ENCODE measurements around the gene HP.
"Not testable (repeated sequence)": the region's sequence is repeated elsewhere in the genome, so short reads cannot be mapped to it uniquely, and the experiment has no call there.

Gene HP

DNA sequence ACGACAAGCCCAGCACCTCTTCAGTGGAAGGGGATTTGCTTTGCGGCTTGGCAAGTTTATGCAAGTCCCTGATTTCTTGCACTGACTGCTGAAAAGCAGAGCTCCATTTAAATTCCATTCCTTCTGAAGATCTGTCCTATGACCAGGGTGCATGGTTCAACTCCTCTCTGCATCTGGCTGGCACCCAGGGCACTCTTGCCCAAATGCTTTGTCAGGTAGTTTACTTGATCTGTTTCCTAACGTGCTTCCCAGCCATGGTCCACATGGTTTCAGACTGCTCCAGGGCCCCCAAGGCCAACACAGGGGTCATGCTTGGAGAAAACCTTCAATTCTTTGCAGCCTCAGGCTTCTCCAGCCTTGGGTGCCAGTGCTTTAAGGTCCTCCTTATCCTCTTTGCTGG lies 11.2 kb upstream of the HP start:
- no peak overlapping the region for H2AFZ ChIP-seq (ENCODE audit: low read length, unreplicated experiment)
- no peak overlapping the region for H3K4me3 ChIP-seq (ENCODE audit: low read depth, low read length)

DNA sequence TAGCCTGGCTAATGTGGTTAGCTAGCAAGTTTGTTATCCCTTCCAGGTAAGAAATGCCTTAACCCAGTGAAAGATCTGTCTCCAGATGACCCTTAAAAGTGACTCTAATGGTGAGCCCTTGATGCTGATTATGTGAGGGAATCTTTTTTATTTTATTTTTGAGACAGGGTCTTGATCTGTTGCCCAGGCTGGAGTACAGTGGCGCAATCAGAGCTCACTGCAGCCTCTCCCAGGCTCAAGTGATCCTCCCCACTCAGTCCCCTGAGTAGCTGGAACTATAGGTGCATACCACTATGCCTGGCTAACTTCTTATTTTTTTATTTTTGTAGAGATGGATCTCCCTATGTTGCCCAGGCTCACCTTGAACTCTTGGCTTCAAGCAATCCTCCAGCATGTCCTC lies 10.8 kb upstream of the HP start:
- H2AFZ ChIP-seq (ENCODE audit: low read length, unreplicated experiment) = no peak overlapping the region
- no peaks in the 10 kb centered on the region for H3K79me2 ChIP-seq (ENCODE audit: control insufficient read depth, insufficient read depth, low read length, unreplicated experiment)
- H3K4me1 ChIP-seq (ENCODE audit: control insufficient read depth, insufficient read depth, low read length, unreplicated experiment) = no peaks in the 10 kb centered on the region
- no peak overlapping the region for H3K4me3 ChIP-seq (ENCODE audit: low read depth, low read length)
- H3K27ac ChIP-seq (ENCODE audit: low read depth, low read length) = no peak overlapping the region
- H3K36me3 ChIP-seq (ENCODE audit: insufficient read depth, low read length) = no peaks in the 10 kb centered on the region
- H3K27me3 ChIP-seq (ENCODE audit: insufficient read depth, low read length) = peaks cover 3% of the 10 kb centered on the region; the same call in 1 of the 2 replicates

More for the DNA sequence above, 11.2 kb upstream of the HP start:
- no peak overlapping the region for H3K27ac ChIP-seq (ENCODE audit: low read depth, low read length)
- H3K79me2 ChIP-seq (ENCODE audit: control insufficient read depth, insufficient read depth, low read length, unreplicated experiment) = no peaks in the 10 kb centered on the region
- H3K36me3 ChIP-seq (ENCODE audit: insufficient read depth, low read length) = no peaks in the 10 kb centered on the region
- peaks cover 3% of the 10 kb centered on the region; the same call in 1 of the 2 replicates for H3K27me3 ChIP-seq (ENCODE audit: insufficient read depth, low read length)
- H3K4me1 ChIP-seq (ENCODE audit: control insufficient read depth, insufficient read depth, low read length, unreplicated experiment) = no peaks in the 10 kb centered on the region

DNA sequence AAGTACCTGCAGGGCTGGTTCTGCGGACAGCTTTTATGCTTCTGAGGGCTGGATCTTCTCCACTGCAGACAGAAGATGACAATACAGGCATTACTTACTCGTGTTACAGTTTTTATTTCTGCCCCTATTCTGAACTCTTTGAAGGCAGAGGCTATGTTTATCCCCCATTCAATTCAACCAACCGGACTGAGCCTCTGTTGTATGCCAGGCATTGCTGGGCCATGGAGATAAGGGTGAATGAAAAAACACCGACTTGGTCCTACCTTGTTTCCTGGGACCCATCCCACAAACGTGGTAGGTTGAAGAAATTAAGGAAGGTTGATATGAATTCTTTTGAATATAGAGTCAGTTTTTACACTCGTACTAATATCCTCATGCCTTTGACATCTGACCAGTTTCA lies 10.0 kb upstream of the HP start:
- Histone ChIP-seq H3K27me3 (ENCODE audit: insufficient read depth, low read length) (peaks cover 6% of the 10 kb centered on the region; the same call in 1 of the 2 replicates), H3K4me3 (ENCODE audit: low read depth, low read length) (no peak overlapping the region), H3K4me1 (ENCODE audit: control insufficient read depth, insufficient read depth, low read length, unreplicated experiment) (no peaks in the 10 kb centered on the region), H3K36me3 (ENCODE audit: insufficient read depth, low read length) (no peaks in the 10 kb centered on the region), H2AFZ (ENCODE audit: low read length, unreplicated experiment) (no peak overlapping the region), H3K79me2 (ENCODE audit: control insufficient read depth, insufficient read depth, low read length, unreplicated experiment) (no peaks in the 10 kb centered on the region), H3K27ac (ENCODE audit: low read depth, low read length) (no peak overlapping the region)

DNA sequence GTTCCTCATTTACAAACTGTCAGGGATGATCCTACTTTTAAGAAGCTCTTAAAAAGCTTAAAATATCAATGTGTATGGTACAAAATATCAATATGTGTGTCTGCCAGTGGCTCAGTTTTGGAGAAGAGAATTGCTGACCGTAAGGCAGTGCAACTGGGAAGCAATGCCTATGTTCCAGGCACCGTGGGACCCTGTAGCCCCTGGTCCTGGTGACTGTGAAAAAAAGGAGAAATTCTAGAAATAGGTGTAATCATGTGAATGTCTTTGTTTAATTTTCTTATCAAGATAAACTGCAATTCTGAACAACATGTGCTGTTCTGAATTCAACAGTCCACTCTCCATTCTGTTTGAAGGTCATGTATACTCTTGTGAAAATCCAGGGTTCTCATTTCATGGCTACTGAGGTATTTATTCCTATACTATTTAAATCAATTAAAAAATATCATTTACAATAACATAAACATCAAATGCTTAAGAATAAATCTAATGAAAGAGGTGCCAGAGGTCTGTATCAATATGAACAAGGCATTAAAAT lies 9.4 kb upstream of the HP start:
- H3K27ac ChIP-seq (ENCODE audit: low read depth, low read length) = no peak overlapping the region
- no peaks in the 10 kb centered on the region for H3K79me2 ChIP-seq (ENCODE audit: control insufficient read depth, insufficient read depth, low read length, unreplicated experiment)
- no peaks in the 10 kb centered on the region for H3K36me3 ChIP-seq (ENCODE audit: insufficient read depth, low read length)
- H3K4me3 ChIP-seq (ENCODE audit: low read depth, low read length) = no peak overlapping the region
- H2AFZ ChIP-seq (ENCODE audit: low read length, unreplicated experiment) = no peak overlapping the region
- peaks cover 6% of the 10 kb centered on the region; the same call in 1 of the 2 replicates for H3K27me3 ChIP-seq (ENCODE audit: insufficient read depth, low read length)
- H3K4me1 ChIP-seq (ENCODE audit: control insufficient read depth, insufficient read depth, low read length, unreplicated experiment) = no peaks in the 10 kb centered on the region

DNA sequence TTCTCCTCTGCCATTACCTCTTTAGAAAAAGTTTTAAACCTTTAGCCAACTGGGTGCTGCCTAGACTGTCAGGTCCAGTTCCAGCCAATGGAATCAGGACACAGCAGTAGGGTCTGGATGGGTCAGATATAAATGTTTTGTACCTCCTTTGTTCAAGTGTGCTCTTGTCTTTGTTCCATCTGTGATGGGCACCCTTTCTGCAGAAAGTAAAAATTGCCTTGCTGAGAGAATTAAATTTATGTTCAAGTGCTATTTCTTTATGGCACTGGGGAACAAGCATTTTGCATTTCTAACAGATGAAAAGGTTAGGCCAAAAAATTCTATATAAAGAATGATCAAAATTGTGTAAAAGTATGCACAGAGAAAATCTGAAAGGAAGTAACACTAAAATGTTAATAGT lies 5.2 kb upstream of the HP start:
- Histone ChIP-seq H3K27ac (ENCODE audit: low read depth, low read length) (no peak overlapping the region), H3K36me3 (ENCODE audit: insufficient read depth, low read length) (no peaks in the 10 kb centered on the region), H3K4me1 (ENCODE audit: control insufficient read depth, insufficient read depth, low read length, unreplicated experiment) (no peaks in the 10 kb centered on the region), H3K4me3 (ENCODE audit: low read depth, low read length) (no peak overlapping the region), H3K27me3 (ENCODE audit: insufficient read depth, low read length) (peaks cover 30% of the 10 kb centered on the region; the same call in 1 of the 2 replicates), H3K79me2 (ENCODE audit: control insufficient read depth, insufficient read depth, low read length, unreplicated experiment) (no peaks in the 10 kb centered on the region), H2AFZ (ENCODE audit: low read length, unreplicated experiment) (no peak overlapping the region)

DNA sequence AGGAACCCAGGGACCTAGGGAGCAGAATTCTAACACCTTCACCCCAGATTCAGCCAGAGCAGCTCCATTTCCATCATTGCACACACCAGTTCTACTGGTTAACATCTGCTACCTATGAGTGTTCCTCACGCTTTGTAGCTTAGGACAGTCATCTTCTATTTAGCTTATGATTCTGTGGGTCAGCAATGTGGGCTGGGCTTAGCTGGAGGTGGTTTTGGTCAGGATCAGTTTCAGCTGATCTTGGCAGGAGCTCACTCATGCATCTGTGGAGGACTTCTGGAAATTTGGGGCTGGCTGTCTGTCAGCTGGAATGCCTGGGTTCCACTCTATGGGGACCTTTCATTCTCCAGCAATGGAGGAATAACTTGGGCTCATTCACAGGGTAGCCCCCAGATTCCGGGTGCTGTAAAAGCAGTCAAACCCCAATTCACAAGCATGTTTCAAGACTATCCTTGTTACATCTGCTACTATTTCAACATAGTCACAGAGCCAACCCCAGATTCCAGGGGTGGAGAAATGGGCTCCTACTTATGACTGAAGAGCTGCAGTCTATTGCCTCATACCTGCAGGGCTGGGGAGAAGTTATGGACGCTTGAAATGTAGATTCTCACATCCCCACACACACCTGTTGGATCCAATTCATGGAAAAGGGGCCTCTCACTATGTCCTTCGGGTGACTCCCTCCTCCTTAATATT lies 3.4 kb upstream of the HP start:
- no peaks in the 10 kb centered on the region for H3K4me1 ChIP-seq (ENCODE audit: control insufficient read depth, insufficient read depth, low read length, unreplicated experiment)
- H3K27ac ChIP-seq (ENCODE audit: low read depth, low read length) = no peak overlapping the region
- H2AFZ ChIP-seq (ENCODE audit: low read length, unreplicated experiment) = no peak overlapping the region
- H3K36me3 ChIP-seq (ENCODE audit: insufficient read depth, low read length) = no peaks in the 10 kb centered on the region
- H3K4me3 ChIP-seq (ENCODE audit: low read depth, low read length) = no peak overlapping the region
- peaks cover 31% of the 10 kb centered on the region; the same call in 1 of the 2 replicates for H3K27me3 ChIP-seq (ENCODE audit: insufficient read depth, low read length)
- H3K79me2 ChIP-seq (ENCODE audit: control insufficient read depth, insufficient read depth, low read length, unreplicated experiment) = no peaks in the 10 kb centered on the region

DNA sequence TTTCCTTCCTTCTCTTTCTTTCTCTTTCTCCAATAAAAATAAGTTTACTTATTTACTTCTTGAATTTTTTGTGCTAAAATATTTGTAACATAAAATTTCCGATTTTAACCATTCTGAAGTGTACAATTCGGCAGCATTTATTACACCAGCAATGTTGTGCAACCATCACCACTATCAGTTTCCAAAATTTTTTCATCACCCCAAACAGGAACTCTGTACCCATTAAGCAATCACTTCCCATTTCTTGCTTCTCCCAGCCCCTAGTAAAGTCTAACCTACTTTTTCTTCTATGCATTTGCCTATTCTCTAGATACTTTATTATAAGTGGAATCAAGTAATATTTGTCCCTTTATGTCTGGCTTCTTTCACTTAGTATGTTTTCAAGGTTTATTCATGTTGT lies 2.5 kb upstream of the HP start:
- no peaks in the 10 kb centered on the region for H3K79me2 ChIP-seq (ENCODE audit: control insufficient read depth, insufficient read depth, low read length, unreplicated experiment)
- no peaks in the 10 kb centered on the region for H3K36me3 ChIP-seq (ENCODE audit: insufficient read depth, low read length)
- H3K27me3 ChIP-seq (ENCODE audit: insufficient read depth, low read length) = peaks cover 31% of the 10 kb centered on the region; the same call in 1 of the 2 replicates
- no peak overlapping the region for H2AFZ ChIP-seq (ENCODE audit: low read length, unreplicated experiment)
- H3K4me3 ChIP-seq (ENCODE audit: low read depth, low read length) = no peak overlapping the region
- no peaks in the 10 kb centered on the region for H3K4me1 ChIP-seq (ENCODE audit: control insufficient read depth, insufficient read depth, low read length, unreplicated experiment)
- no peak overlapping the region for H3K27ac ChIP-seq (ENCODE audit: low read depth, low read length)

DNA sequence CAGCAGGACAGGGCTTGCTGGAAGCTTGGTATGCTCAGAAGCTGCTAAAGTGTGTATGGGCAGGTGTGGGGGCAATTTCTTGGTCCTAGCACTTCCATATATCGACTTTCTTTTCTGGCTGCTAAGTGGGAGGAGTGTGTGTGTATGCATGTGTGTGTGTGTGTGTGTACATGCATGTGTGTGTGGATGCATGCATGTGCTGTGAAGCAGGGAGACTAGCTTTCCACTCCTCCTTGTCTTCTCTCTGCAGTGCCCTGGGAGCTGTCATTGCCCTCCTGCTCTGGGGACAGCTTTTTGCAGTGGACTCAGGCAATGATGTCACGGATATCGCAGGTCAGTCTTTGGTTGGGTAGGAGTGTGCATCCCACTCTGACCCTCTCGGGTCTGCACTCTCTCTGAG lies 1.6 kb downstream of the HP start:
- no peaks in the 10 kb centered on the region for H3K36me3 ChIP-seq (ENCODE audit: insufficient read depth, low read length)
- H3K27ac ChIP-seq (ENCODE audit: low read depth, low read length) = no peak overlapping the region
- no peaks in the 10 kb centered on the region for H3K79me2 ChIP-seq (ENCODE audit: control insufficient read depth, insufficient read depth, low read length, unreplicated experiment)
- H3K4me1 ChIP-seq (ENCODE audit: control insufficient read depth, insufficient read depth, low read length, unreplicated experiment) = no peaks in the 10 kb centered on the region
- no peak overlapping the region for H2AFZ ChIP-seq (ENCODE audit: low read length, unreplicated experiment)
- H3K4me3 ChIP-seq (ENCODE audit: low read depth, low read length) = no peak overlapping the region
- H3K27me3 ChIP-seq (ENCODE audit: insufficient read depth, low read length) = peaks cover 22% of the 10 kb centered on the region

DNA sequence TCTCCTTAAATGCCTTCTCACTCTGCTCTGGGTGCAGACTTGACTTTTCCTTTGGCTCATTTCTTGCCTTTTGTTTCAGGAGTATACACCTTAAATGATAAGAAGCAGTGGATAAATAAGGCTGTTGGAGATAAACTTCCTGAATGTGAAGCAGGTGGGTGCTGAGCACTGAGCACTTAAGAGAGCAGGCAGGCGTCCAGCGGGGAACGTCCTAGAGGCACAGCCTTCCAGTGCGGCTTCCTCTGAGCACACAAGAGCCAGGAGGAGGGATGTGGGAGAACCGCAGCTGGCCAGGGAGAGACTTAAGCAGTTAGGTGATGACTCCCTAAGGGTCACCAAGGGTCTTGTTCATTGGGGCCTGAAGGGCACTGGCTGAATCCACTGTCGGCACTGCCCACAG lies 3.0 kb downstream of the HP start:
- not testable (repeated sequence) for H3K4me1 ChIP-seq (ENCODE audit: control insufficient read depth, insufficient read depth, low read length, unreplicated experiment); H3K36me3 ChIP-seq (ENCODE audit: insufficient read depth, low read length); H3K79me2 ChIP-seq (ENCODE audit: control insufficient read depth, insufficient read depth, low read length, unreplicated experiment); H3K4me3 ChIP-seq (ENCODE audit: low read depth, low read length); H2AFZ ChIP-seq (ENCODE audit: low read length, unreplicated experiment); H3K27ac ChIP-seq (ENCODE audit: low read depth, low read length)
- peaks cover 19% of the 10 kb centered on the region for H3K27me3 ChIP-seq (ENCODE audit: insufficient read depth, low read length)

DNA sequence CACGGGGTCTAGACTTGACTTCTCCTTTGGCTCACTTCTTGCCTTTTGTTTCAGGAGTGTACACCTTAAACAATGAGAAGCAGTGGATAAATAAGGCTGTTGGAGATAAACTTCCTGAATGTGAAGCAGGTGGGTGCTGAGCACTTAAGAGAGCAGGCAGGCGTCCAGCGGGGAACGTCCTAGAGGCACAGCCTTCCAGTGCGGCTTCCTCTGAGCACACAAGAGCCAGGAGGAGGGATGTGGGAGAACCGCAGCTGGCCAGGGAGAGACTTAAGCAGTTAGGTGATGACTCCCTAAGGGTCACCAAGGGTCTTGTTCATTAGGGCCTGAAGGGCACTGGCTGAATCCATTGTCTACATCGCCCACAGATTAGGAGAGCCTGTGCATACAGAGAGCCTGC lies 4.8 kb downstream of the HP start:
- H3K4me3 ChIP-seq (ENCODE audit: low read depth, low read length); H3K4me1 ChIP-seq (ENCODE audit: control insufficient read depth, insufficient read depth, low read length, unreplicated experiment); H3K36me3 ChIP-seq (ENCODE audit: insufficient read depth, low read length); H3K79me2 ChIP-seq (ENCODE audit: control insufficient read depth, insufficient read depth, low read length, unreplicated experiment); H2AFZ ChIP-seq (ENCODE audit: low read length, unreplicated experiment); H3K27ac ChIP-seq (ENCODE audit: low read depth, low read length): not testable (repeated sequence)
- H3K27me3 ChIP-seq (ENCODE audit: insufficient read depth, low read length) = peaks cover 13% of the 10 kb centered on the region

DNA sequence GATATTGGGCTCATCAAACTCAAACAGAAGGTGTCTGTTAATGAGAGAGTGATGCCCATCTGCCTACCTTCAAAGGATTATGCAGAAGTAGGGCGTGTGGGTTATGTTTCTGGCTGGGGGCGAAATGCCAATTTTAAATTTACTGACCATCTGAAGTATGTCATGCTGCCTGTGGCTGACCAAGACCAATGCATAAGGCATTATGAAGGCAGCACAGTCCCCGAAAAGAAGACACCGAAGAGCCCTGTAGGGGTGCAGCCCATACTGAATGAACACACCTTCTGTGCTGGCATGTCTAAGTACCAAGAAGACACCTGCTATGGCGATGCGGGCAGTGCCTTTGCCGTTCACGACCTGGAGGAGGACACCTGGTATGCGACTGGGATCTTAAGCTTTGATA lies 6.1 kb downstream of the HP start:
- Histone ChIP-seq H3K36me3 (ENCODE audit: insufficient read depth, low read length) (no peaks in the 10 kb centered on the region), H3K4me1 (ENCODE audit: control insufficient read depth, insufficient read depth, low read length, unreplicated experiment) (no peaks in the 10 kb centered on the region), H3K79me2 (ENCODE audit: control insufficient read depth, insufficient read depth, low read length, unreplicated experiment) (no peaks in the 10 kb centered on the region), H3K27ac (ENCODE audit: low read depth, low read length) (no peak overlapping the region), H3K4me3 (ENCODE audit: low read depth, low read length) (no peak overlapping the region), H2AFZ (ENCODE audit: low read length, unreplicated experiment) (no peak overlapping the region), H3K27me3 (ENCODE audit: insufficient read depth, low read length) (peaks cover 15% of the 10 kb centered on the region)

Data from ACC112 (cell line).